HAP-1 (cell line): ENCODE measurements around the gene SLC44A1.

Experiments
- DNase-seq, 2 experiments: peaks; one replicate each; pipeline ENCODE4 v3.0.0-alpha.2; 2016 to 2020; ENCODE audit warnings: low spot score in 2 of 2
- H3K27me3 ChIP-seq: fragments of 250-450 bp; sonication (Bioruptor Pico); 2 replicates; pipeline ENCODE4 v1.5.1; 2020; ENCODE audit warnings: low read depth, mild to moderate bottlenecking, moderate library complexity
- H3K36me3 ChIP-seq: fragments of 250-450 bp; sonication (Bioruptor Pico); replicated peaks from 2 replicates; pipeline ENCODE4 v1.5.1; 2020; ENCODE audit warnings: mild to moderate bottlenecking
- H3K4me1 ChIP-seq: fragments of 250-450 bp; sonication (Bioruptor Pico); 2 replicates; pipeline ENCODE4 v1.5.1; 2020; ENCODE audit warnings: mild to moderate bottlenecking
- H3K4me3 ChIP-seq: fragments of 250-450 bp; sonication (Bioruptor Pico); 2 replicates; pipeline ENCODE4 v1.5.1; 2020; ENCODE audit warnings: mild to moderate bottlenecking, moderate library complexity
- H3K9me3 ChIP-seq: fragments of 250-450 bp; sonication (Bioruptor Pico); 2 replicates; pipeline ENCODE4 v1.5.1; 2020; ENCODE audit warnings: mild to moderate bottlenecking, moderate library complexity
- in situ Hi-C: fragments of 300-500 bp; cut with MboI; formaldehyde crosslinking; loops from 3 replicates; pipeline ENCODE4 v1.14.3; 2020; ENCODE audit warnings: low sequenced_read_pairs, inconsistent platforms, mixed read lengths

SLC44A1 gene

DNA sequence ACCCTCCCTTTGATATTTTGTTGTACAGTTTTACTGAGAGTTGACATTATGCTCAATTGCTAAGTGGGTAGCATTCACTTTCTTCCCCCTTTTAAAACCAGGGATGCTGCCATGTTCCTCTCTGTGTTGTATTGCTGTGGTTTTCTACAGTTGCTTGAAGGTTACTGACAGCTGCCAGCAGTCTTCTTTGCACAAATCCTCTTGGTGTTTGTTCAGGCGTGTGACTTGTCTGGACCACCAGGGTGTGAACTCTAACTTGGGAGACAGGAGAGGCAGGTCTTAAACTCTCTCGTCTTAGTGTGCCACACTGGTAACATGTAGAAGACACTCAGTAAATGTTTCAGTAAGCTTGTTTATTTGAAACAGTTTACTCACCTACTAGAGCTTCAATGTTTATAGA is 25.1 kb downstream of the SLC44A1 start:
- Histone ChIP-seq H3K9me3 (no peaks in the 10 kb centered on the region), H3K4me3 (no peak overlapping the region), H3K36me3 (no peaks in the 10 kb centered on the region), H3K27me3 (no peaks in the 10 kb centered on the region), H3K4me1 (0 out of 2 replicates have a peak, but pooled peaks cover 2% of the 10 kb centered on the region)
- in situ Hi-C loops = no loop called here
- DNase-seq = no peak

DNA sequence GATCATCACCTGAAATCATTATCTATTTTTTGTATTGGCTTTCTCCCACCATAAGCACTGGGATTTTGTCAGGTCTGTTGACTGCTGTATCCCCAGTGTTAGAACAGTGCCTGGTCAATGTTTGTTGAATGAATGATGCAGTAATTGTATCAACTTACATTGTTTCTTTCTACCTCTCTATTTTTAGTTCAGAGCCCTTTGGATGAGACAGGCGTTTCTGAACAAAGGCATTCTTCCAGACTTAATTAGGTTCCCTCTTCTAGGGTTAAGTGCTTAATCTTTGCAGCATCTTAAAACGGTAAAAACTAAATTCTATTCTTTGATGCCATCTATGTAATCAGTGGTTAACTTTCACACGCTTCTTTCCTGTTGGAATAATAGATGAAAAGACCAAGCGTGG is 26.3 kb downstream of the SLC44A1 start:
- Histone ChIP-seq H3K4me1 (0 out of 2 replicates have a peak, but pooled peaks cover 2% of the 10 kb centered on the region), H3K36me3 (no peaks in the 10 kb centered on the region), H3K9me3 (no peaks in the 10 kb centered on the region), H3K4me3 (no peak overlapping the region), H3K27me3 (no peaks in the 10 kb centered on the region)
- DNase-seq = no peak
- in situ Hi-C loops = no loop called here

DNA sequence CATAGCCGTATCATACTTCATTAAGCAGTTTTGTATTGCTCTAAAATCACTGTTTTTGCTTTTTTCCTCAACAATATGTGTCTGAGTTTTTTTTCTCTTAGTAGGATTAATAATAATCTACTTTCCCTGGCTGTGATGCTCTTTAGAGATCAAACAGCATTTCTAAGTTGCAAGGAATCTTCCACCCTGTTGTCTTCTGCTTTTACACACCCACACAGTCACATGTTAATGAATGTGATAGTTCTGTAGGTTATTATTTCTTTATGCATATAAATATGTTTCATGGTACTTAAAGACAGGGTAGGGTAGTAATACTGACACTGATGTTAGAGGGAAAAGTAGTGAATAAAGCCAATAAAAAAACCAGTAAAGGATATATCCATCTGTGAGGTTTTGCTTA is 29.3 kb downstream of the SLC44A1 start:
- Histone ChIP-seq H3K36me3 (no peaks in the 10 kb centered on the region), H3K4me3 (no peak overlapping the region), H3K4me1 (0 out of 2 replicates have a peak, but pooled peaks cover 2% of the 10 kb centered on the region), H3K9me3 (no peaks in the 10 kb centered on the region), H3K27me3 (no peaks in the 10 kb centered on the region)
- in situ Hi-C loops = no loop called here
- no peak for DNase-seq

DNA sequence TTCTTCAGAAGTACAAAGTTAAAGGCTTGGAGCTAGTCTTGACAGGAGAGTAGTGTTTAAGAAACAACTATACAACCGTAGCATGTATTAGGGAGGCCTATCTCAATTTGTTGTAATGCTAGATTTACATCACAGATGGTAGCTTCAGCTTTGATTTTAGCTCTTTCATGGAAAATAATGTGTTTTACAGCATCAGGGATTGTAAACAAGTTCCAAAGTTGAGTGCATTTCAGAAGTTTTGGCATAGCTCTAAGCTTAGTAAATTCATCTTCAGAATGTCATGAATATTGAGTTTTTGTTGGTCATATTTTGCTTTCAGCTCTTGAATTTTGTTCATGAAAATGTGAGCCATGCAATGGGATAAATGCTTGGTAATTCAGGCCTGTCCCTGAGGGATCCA is 30.7 kb downstream of the SLC44A1 start:
- H3K27me3 ChIP-seq = no peaks in the 10 kb centered on the region
- no peak for DNase-seq
- in situ Hi-C loops = no loop called here
- H3K36me3 ChIP-seq = no peaks in the 10 kb centered on the region
- no peak overlapping the region for H3K4me3 ChIP-seq
- H3K4me1 ChIP-seq = 0 out of 2 replicates have a peak, but pooled peaks cover 2% of the 10 kb centered on the region
- no peaks in the 10 kb centered on the region for H3K9me3 ChIP-seq

DNA sequence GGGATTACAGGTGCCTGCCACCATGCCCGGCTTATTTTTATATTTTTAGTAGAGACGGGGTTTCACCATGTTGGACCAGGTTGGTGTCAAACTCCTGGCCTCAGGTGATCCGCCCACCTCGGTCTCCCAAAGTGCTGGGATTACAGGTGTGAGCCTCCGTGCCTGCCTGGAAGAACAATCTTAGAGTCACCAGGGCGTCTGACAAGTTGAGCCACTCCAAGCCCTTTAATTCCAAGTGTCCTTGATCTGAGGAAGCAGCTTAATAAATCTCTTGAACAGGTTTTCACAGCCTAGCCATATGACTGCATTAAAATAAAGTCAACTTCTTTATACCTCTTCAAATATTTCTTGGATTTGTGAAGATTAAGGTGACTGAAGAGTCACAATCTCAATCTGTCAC is 31.5 kb downstream of the SLC44A1 start:
- no peak for DNase-seq
- H3K36me3 ChIP-seq = no peaks in the 10 kb centered on the region

DNA sequence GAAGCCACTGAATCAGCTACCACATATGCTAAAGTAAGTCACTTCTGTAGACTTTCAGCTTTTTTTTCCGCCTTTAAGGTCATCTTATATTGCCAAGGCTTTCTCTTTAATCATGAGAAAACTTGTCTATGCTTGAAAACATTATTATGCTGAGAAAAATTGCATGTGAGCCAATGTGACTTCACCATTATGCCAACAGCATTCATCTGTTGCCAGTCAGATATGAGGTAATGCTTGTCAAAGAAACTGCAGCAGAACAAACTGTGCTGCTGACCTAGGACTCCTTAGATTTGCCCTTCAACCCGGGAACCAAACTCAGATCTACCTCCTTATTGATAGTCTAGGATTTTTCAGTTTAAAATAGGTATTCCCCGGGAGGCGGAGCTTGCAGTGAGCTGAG is 34.3 kb downstream of the SLC44A1 start:
- no peak for DNase-seq
- no peaks in the 10 kb centered on the region; the same call in 1 of the 2 replicates for H3K4me1 ChIP-seq
- H3K36me3 ChIP-seq = no peaks in the 10 kb centered on the region
- no peaks in the 10 kb centered on the region for H3K9me3 ChIP-seq
- in situ Hi-C loops = no loop called here
- no peak overlapping the region for H3K4me3 ChIP-seq
- no peaks in the 10 kb centered on the region for H3K27me3 ChIP-seq

More for the DNA sequence above, 31.5 kb downstream of the SLC44A1 start:
- in situ Hi-C loops = no loop called here
- Histone ChIP-seq H3K4me3 (no peak overlapping the region), H3K9me3 (no peaks in the 10 kb centered on the region), H3K4me1 (no peaks in the 10 kb centered on the region), H3K27me3 (no peaks in the 10 kb centered on the region)

DNA sequence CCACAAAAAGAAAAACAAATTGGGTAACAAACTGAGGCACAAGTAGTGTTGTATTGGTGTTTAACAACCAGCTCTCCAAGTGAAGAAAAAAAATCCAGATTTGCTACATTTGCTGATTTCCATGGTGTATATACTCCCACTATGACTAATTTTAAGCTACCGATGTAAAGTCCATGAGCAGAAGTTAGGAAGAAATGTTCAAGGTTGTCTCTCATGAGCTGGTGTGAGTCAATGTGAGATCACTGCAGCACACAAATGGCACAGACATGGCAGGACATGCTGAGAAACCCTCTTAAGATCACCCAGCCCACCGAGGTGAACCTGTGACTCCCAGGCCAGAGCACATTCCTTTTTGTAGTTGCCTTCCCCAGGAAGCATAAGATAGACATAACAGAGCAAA is 36.2 kb downstream of the SLC44A1 start:
- no peak for DNase-seq
- Histone ChIP-seq H3K4me1 (no peaks in the 10 kb centered on the region; the same call in 1 of the 2 replicates), H3K9me3 (no peaks in the 10 kb centered on the region), H3K27me3 (no peaks in the 10 kb centered on the region), H3K4me3 (no peak overlapping the region), H3K36me3 (no peaks in the 10 kb centered on the region)
- in situ Hi-C loops = no loop called here

DNA sequence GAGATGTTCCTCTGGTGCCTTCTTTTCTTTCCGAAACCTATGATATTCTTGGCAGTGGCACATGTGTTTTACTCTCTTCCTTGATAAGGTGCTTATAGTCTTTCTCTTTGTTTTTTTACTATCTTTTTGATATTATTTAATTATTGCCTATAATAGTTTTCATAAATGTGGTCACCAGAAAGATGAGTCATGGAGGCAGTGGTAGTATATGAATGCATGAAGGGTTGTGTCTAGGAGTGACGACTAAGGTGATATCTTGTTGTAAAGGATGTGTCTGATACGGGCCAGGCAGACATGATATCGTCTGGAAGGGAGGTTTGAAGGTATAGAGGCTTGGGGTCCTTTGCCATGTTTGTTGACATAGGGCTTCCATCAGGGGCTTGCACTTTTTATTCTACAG is 36.8 kb downstream of the SLC44A1 start:
- no peaks in the 10 kb centered on the region for H3K36me3 ChIP-seq
- in situ Hi-C loops = no loop called here
- no peak for DNase-seq
- H3K27me3 ChIP-seq = no peaks in the 10 kb centered on the region
- no peak overlapping the region for H3K4me3 ChIP-seq
- H3K4me1 ChIP-seq = no peaks in the 10 kb centered on the region; the same call in 1 of the 2 replicates
- H3K9me3 ChIP-seq = no peaks in the 10 kb centered on the region

DNA sequence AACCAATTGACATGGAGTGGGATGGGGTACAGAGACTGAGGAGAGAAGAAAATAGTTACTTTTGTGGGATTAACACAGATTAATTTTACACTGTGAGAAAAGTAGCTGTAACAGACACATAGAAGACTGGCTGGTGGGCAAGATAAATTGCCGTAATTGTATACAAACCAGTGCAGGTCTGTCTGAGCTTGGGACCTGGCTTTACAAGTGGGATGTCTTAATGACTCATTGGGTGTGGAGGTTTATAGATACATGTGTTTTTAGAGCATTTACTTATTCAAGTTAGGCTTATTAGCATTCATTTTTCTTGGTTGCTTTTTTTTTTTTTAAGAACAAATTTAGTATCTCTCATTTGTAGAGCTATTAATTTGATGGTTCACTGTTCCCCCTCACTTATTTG is 37.5 kb downstream of the SLC44A1 start:
- no peak overlapping the region for H3K4me3 ChIP-seq
- DNase-seq = no peak
- H3K27me3 ChIP-seq = no peaks in the 10 kb centered on the region
- no peaks in the 10 kb centered on the region for H3K36me3 ChIP-seq
- H3K9me3 ChIP-seq = no peaks in the 10 kb centered on the region
- H3K4me1 ChIP-seq = peaks cover under 1% of the 10 kb centered on the region
- in situ Hi-C loops = no loop called here

DNA sequence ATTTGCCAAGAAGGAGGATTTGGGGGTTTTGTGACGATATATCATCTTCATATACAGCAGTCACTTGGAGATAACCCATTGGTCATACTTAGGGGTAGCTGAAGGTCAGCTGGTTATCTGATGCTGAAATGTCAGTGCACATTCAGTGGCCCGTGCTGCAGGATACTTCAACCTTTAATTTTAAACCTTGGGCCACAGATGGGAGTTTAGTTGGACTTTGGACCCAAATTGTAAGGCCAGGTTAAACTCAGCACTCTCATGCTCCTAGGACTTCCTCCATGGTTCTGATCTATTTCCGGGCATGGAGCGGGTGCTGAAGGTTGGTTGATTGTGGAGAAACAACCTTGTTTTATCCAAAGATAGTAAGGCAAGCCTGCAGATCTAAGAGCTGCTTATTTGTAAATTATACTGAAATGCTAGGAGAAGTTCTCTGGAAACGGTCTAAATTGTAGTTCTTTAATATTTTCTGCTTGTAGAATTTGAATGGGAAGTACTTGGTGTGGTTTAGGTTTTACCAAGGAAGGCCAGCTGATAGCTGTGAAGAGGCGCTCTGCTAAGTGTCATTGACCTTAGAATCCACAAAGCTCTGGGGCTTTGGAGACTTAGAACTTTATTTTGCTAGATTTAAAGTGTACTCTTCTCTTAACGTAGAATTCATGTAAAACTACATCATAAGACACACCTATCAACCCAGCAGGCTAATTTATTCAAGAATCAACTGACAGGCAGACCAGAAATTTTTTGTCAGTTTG is 38.6 kb downstream of the SLC44A1 start:
- Histone ChIP-seq H3K27me3 (no peaks in the 10 kb centered on the region), H3K4me1 (peaks cover 6% of the 10 kb centered on the region), H3K4me3 (no peak overlapping the region), H3K36me3 (no peaks in the 10 kb centered on the region), H3K9me3 (no peaks in the 10 kb centered on the region)
- in situ Hi-C loops = no loop called here
- no peak for DNase-seq

DNA sequence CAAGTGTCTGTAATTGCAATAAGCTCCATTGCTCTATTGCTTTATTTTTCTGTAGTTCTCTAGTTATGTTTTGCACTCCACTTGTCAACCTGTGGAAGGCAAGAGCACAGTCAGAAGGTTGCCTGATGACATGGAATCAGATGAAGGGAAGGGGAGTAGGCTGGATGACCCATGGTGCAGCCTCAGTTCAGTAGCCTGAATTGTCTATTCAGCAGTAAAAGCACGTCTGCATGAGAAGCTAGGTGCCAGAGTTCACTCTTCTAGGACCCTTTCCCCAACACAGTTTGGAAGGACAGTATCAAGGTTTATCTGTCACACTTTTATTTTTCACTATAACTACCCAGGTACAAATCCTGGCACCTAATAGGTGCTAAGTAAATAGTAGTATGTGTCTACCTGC is 39.3 kb downstream of the SLC44A1 start:
- no peaks in the 10 kb centered on the region for H3K27me3 ChIP-seq
- no peaks in the 10 kb centered on the region for H3K9me3 ChIP-seq
- no peak for DNase-seq
- peaks cover 8% of the 10 kb centered on the region for H3K4me1 ChIP-seq
- in situ Hi-C loops = no loop called here
- no peak overlapping the region for H3K4me3 ChIP-seq
- H3K36me3 ChIP-seq = no peaks in the 10 kb centered on the region

DNA sequence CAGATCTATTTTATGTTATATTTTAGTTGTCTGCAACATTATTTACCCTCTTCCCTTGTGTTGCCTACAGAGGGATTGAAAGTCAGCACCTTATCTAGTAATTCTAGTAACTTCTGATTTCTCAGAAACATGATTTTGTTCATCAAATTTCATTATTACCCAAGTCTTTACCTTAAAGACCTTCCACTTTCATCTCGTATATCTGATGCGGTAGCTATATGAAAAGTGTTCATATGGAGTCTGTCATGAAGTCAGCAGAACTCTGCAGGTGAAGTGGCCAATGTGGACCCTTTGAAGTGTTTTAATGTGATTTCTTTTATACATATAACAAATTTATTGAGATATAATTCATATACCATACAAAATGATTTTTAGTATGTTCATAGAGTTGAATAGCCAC is 40.0 kb downstream of the SLC44A1 start:
- Histone ChIP-seq H3K9me3 (no peaks in the 10 kb centered on the region), H3K36me3 (no peaks in the 10 kb centered on the region), H3K4me3 (no peak overlapping the region), H3K27me3 (no peaks in the 10 kb centered on the region), H3K4me1 (peaks cover 15% of the 10 kb centered on the region)
- in situ Hi-C loops = no loop called here
- no peak for DNase-seq

DNA sequence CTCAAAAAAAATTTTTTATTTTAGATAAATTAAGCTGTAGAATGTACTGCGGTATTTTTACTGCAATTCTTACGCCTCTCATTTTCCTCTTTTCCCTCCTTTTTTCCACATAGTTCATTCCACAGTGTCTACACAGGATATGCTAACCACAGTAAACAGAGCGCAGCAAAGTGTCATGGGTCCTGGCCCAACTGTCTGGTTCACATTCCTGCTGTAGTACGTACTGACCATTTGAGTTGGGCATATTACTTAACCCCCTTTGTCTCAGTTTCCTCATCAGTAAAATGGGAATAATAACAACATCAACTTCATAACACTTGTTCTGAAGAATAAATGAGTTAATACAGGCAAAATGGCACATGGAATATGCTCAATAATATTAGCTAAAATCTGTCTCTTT is 41.6 kb downstream of the SLC44A1 start:
- H3K36me3 ChIP-seq = no peaks in the 10 kb centered on the region
- in situ Hi-C loops = no loop called here

DNA sequence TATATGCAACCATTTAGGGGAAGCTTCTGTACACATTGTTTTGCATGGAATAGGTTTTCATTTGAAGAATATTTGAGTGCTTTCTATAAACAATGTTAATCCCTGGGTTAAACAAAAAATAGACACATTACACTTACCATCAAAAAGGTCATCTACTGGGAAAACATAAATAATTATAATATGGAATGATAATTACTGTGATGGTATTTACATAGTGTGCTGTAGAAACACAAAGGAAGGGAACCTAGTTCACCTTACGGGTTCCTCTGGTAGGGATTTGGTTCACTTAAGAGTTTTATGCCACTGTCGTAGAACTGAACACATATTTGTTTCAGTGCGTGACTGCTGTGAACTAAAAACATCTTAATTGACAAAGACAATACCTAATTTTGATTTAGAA is 44.9 kb downstream of the SLC44A1 start:
- in situ Hi-C loops = no loop called here
- Histone ChIP-seq H3K4me1 (peaks cover 44% of the 10 kb centered on the region), H3K4me3 (no peak overlapping the region), H3K9me3 (no peaks in the 10 kb centered on the region), H3K27me3 (no peaks in the 10 kb centered on the region), H3K36me3 (no peaks in the 10 kb centered on the region)
- no peak for DNase-seq

More for the DNA sequence above, 41.6 kb downstream of the SLC44A1 start:
- Histone ChIP-seq H3K4me3 (no peak overlapping the region), H3K4me1 (peaks cover 30% of the 10 kb centered on the region), H3K27me3 (no peaks in the 10 kb centered on the region), H3K9me3 (no peaks in the 10 kb centered on the region)
- no peak for DNase-seq

DNA sequence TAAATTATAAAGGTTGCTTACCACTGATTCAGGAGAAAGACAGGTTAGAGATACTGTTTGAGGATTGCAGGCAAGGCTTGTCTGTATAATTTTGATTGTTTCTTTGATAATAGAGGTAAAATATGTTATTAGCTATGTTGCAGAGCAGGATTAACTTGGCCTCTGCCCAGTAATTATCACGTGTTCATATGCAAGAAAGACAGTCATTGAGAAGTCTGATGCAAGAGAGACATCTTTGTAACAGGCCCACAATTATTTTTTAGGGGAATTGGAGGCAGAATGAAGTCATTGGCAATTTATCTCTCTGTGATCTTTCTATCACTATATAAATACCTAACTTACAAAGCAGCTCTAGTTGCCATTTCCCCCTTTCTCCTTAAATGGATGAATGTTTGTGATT is 46.0 kb downstream of the SLC44A1 start:
- Histone ChIP-seq H3K36me3 (no peaks in the 10 kb centered on the region), H3K4me3 (no peak overlapping the region), H3K4me1 (peaks cover 54% of the 10 kb centered on the region), H3K9me3 (no peaks in the 10 kb centered on the region), H3K27me3 (no peaks in the 10 kb centered on the region)
- in situ Hi-C loops = no loop called here
- DNase-seq = peak in 1 of 2 experiments; percentile 48
